Measurements from ENCODE around the gene ABCC1. TPM values are rescaled to one million over a fixed set of nuclear protein-coding genes. Genes with fewer than 3 reads are reported as not detected.

The ABCC1 gene
- polyA plus RNA-seq, 1 donor from 2014 or later: 5.8 TPM

DNA sequence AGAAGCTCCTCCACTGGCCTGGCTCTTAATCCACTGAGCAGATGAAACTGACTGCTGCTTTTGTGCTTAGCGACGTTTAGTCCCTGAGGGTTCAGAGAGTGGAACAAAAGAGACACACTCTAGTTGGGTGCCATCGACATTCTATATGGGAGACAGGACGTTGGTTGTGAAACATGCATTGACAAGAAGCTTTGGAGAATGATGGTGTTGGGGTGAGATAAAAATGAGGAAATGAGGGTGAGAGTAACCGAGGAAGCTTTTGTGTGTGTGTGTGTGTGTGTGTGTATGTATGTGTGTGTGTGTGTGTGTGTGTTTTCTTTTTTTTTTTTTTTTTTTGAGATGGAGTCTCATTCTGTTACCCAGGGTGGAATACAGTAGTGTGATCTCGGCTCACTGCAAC is 89.5 kb downstream of the ABCC1 start:
- Mint-ChIP-seq H3K9me3 (no peaks in the 10 kb centered on the region), H3K4me1 (peaks cover 9 to 15% (median 11%) of the 10 kb centered on the region in 3 donors), H3K27ac (peak overlapping the region in 2 of 3 donors; percentile 12 to 17), H3K36me3 (peaks cover 7% of the 10 kb centered on the region), H3K27me3 (no peaks in the 10 kb centered on the region), H3K4me3 (no peak overlapping the region)

GRCh38 chr16:16041196-16041892 is 91.9 kb downstream of the ABCC1 start:
- H3K4me1 Mint-ChIP-seq: peaks cover 11 to 18% (median 12%) of the 10 kb centered on the region in 3 donors
- no peak overlapping the region for H3K4me3 Mint-ChIP-seq
- no peak overlapping the region for H3K27ac Mint-ChIP-seq
- H3K27me3 Mint-ChIP-seq: no peaks in the 10 kb centered on the region
- H3K9me3 Mint-ChIP-seq: no peaks in the 10 kb centered on the region
- peaks cover 13% of the 10 kb centered on the region for H3K36me3 Mint-ChIP-seq

- Mint-ChIP-seq H3K9me3 (no peaks in the 10 kb centered on the region), H3K27me3 (no peaks in the 10 kb centered on the region), H3K27ac (no peak overlapping the region), H3K4me3 (no peak overlapping the region), H3K4me1 (peaks cover 11 to 18% (median 12%) of the 10 kb centered on the region in 3 donors), H3K36me3 (peaks cover 13% of the 10 kb centered on the region)
These were observed 92.7 kb downstream of the ABCC1 start for GRCh38 chr16:16042076-16042475.

DNA sequence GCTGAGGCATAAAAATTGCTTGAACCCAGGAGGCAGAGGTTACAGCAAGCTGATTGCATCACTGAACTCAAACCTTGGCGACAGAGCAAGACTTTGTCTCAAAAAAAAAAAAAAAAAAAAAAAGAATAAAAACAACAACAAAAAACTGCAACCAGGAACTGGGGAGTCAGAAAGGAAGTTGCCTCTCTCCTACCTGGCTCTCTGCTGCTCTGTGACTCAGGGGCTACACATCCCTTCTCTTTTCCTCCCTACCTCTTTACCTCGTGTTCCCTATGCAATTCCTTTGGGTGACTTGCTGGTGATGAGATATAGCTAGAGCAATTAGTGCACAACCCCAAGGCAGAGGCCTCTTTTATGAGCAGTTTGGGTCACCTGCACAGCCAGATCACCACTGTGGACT is 95.9 kb downstream of the ABCC1 start:
- H3K36me3 Mint-ChIP-seq: peaks cover 13% of the 10 kb centered on the region
- no peak overlapping the region for H3K4me3 Mint-ChIP-seq
- no peaks in the 10 kb centered on the region for H3K9me3 Mint-ChIP-seq
- no peaks in the 10 kb centered on the region for H3K27me3 Mint-ChIP-seq
- H3K4me1 Mint-ChIP-seq: peaks cover 0 to 12% (median 11%) of the 10 kb centered on the region in 3 donors
- H3K27ac Mint-ChIP-seq: peak overlapping the region in 1 of 3 donors; percentile 65

DNA sequence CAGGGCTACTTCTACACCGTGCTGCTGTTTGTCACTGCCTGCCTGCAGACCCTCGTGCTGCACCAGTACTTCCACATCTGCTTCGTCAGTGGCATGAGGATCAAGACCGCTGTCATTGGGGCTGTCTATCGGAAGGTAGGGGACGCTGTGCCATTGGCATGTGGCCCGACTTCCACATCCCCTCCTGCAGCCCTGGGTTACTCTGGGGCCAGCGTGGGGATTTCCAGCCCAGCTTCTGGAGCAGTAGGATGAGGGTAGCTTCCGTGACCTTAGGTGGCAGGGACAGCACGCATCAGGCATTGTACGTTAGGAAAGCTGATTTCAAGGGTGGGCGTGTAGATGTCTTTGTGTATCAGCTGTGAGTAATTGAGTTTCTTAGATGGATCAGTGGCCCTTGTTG is 96.5 kb downstream of the ABCC1 start:
- H3K9me3 Mint-ChIP-seq: no peaks in the 10 kb centered on the region
- H3K4me1 Mint-ChIP-seq: peaks cover 0 to 13% (median 13%) of the 10 kb centered on the region in 3 donors
- H3K4me3 Mint-ChIP-seq: no peak overlapping the region
- peak overlapping the region in 1 of 3 donors; percentile 65 for H3K27ac Mint-ChIP-seq
- H3K27me3 Mint-ChIP-seq: no peaks in the 10 kb centered on the region
- H3K36me3 Mint-ChIP-seq: peaks cover 13% of the 10 kb centered on the region

- Mint-ChIP-seq H3K4me1 (peaks cover 0 to 13% (median 11%) of the 10 kb centered on the region in 3 donors), H3K36me3 (peaks cover 13% of the 10 kb centered on the region), H3K27me3 (no peaks in the 10 kb centered on the region), H3K27ac (peak overlapping the region in 1 of 3 donors; percentile 57), H3K4me3 (peak overlapping the region in 1 of 4 donors; percentile 35), H3K9me3 (no peaks in the 10 kb centered on the region)
These were observed 98.3 kb downstream of the ABCC1 start for GRCh38 chr16:16047761-16048160.

DNA sequence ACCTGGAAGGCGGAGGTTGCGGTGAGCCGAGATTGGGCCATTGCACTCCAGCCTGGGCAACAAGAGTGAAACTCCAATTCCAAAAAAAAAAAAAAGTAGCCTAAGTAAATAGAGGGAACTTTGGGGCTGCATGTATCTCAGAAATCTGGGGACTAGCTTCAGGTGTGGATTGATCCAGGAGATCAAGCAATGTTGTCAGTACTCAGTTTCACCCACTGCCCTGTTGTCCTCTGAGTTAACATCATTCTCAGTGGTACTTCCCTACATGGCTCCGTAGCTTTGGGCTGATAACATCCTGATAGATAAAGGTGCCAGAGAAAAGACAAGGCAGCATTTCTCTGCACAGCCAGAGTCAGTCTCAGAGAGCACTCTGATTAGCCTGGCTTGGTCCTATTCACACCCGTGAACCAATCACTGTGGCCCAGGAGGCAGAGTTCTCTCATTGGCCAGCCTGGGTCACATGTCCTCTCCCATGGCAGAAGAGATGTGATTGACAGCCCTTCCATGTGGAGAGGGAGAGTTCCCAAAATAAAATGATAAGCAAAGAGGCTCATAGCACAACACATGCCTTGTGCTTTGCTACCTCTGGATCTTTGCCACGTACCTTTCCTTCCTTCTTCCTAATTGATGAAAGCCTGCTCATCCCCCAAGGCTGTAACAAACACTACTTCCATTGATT is 99.6 kb downstream of the ABCC1 start:
- peaks cover 13% of the 10 kb centered on the region for H3K36me3 Mint-ChIP-seq
- no peaks in the 10 kb centered on the region for H3K27me3 Mint-ChIP-seq
- H3K4me3 Mint-ChIP-seq: no peak overlapping the region
- peaks cover 0 to 13% (median 11%) of the 10 kb centered on the region in 3 donors for H3K4me1 Mint-ChIP-seq
- no peak overlapping the region for H3K27ac Mint-ChIP-seq
- no peaks in the 10 kb centered on the region for H3K9me3 Mint-ChIP-seq

GRCh38 chr16:16050106-16050505 is 100.7 kb downstream of the ABCC1 start:
- Mint-ChIP-seq H3K4me3 (peak overlapping the region in 1 of 4 donors; percentile 72), H3K9me3 (no peaks in the 10 kb centered on the region), H3K4me1 (peaks cover 0 to 14% (median 11%) of the 10 kb centered on the region in 3 donors), H3K27ac (peak overlapping the region in 1 of 3 donors; percentile 47), H3K27me3 (no peaks in the 10 kb centered on the region), H3K36me3 (peaks cover 14% of the 10 kb centered on the region)

GRCh38 chr16:16051132-16051531 is 101.7 kb downstream of the ABCC1 start:
- Mint-ChIP-seq H3K27ac (peak overlapping the region in 1 of 3 donors; percentile 82), H3K4me3 (no peak overlapping the region), H3K36me3 (peaks cover 11% of the 10 kb centered on the region), H3K9me3 (no peaks in the 10 kb centered on the region), H3K27me3 (no peaks in the 10 kb centered on the region), H3K4me1 (peaks cover 0 to 11% (median 8%) of the 10 kb centered on the region in 3 donors)

DNA sequence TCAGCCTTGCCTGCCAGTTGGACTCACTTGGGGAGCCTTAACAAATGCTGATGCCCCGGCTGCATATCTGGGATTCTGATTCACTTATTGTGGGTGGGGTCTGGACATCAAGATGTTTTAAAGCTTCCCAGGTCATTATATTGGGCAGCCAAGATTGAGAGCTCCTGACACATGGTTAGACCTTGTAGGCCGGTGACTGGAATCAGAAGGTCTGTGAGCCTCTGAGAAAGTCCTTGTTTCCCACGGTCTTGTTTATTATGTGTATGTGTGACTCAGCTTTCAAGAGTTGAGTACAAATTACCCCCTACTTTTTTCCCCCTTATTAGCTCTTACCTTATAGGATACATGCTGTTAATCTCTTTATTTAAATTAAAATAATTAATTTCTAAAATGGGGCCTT is 103.5 kb downstream of the ABCC1 start:
- H3K27me3 Mint-ChIP-seq: no peaks in the 10 kb centered on the region
- no peak overlapping the region for H3K4me3 Mint-ChIP-seq
- H3K36me3 Mint-ChIP-seq: peaks cover 17% of the 10 kb centered on the region
- no peak overlapping the region for H3K27ac Mint-ChIP-seq
- peaks cover 0 to 11% (median 8%) of the 10 kb centered on the region in 3 donors for H3K4me1 Mint-ChIP-seq
- no peaks in the 10 kb centered on the region for H3K9me3 Mint-ChIP-seq

- Mint-ChIP-seq H3K36me3 (peaks cover 16% of the 10 kb centered on the region), H3K27me3 (no peaks in the 10 kb centered on the region), H3K9me3 (no peaks in the 10 kb centered on the region), H3K4me1 (peaks cover 10 to 15% (median 14%) of the 10 kb centered on the region in 3 donors), H3K27ac (no peak overlapping the region), H3K4me3 (no peak overlapping the region)
These were observed 107.7 kb downstream of the ABCC1 start for GRCh38 chr16:16057102-16057501.

GRCh38 chr16:16059160-16059559 is 109.7 kb downstream of the ABCC1 start:
- H3K4me3 Mint-ChIP-seq: no peak overlapping the region

GRCh38 chr16:16059895-16060590 is 110.6 kb downstream of the ABCC1 start:
- Mint-ChIP-seq H3K36me3 (peaks cover 14% of the 10 kb centered on the region), H3K27me3 (no peaks in the 10 kb centered on the region), H3K4me1 (peaks cover 12 to 24% (median 17%) of the 10 kb centered on the region in 3 donors), H3K27ac (no peak overlapping the region), H3K4me3 (peak overlapping the region in 1 of 4 donors; percentile 28), H3K9me3 (no peaks in the 10 kb centered on the region)

More at GRCh38 chr16:16059160-16059559, 109.7 kb downstream of the ABCC1 start:
- no peaks in the 10 kb centered on the region for H3K9me3 Mint-ChIP-seq
- peaks cover 16% of the 10 kb centered on the region for H3K36me3 Mint-ChIP-seq
- peaks cover 12 to 21% (median 17%) of the 10 kb centered on the region in 3 donors for H3K4me1 Mint-ChIP-seq
- no peak overlapping the region for H3K27ac Mint-ChIP-seq
- no peaks in the 10 kb centered on the region for H3K27me3 Mint-ChIP-seq

DNA sequence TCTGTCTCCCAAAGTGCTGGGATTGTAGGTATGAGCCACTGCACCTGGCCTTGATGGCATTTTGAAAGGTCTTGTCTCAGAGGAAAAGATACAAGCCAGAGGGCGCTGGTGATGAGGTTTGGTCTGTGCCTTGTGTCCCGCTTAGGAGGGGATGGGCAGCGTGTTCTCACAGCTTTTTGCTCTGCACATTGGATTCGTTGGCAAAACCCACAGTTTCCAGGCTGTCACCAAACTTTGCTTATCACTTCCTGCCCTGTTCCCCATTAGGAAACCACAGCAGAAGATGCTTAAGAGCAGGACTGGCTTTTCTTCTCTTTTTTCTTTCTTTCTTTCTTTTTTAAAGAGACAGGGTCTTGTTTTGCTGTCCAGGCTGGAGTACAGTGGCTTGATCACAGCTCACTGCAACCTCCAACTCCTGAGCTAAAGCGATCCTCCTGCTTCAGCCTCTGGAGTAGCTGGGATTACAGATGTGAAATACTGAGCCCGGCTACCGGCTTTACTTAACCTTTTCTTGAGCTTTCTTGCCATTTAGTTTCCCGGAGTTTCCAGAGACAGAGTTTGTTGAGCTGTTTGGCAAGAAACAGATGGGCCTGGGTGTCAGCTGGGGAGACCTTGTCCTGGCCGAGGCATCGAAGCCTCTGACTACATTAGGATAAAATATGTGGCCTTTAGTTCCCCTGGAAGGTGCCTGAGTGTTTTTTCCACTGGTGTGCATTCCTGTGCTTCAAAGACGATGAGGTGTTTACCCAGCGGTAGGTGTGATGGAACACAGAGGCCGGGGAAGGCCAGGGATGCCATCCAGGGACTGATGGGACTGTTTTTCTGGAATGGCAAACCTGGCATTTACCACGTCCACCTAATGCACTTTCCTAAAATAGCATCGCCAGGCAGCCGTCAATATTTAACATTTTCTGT is 112.9 kb downstream of the ABCC1 start:
- H3K9me3 Mint-ChIP-seq: no peaks in the 10 kb centered on the region
- H3K4me1 Mint-ChIP-seq: peaks cover 12 to 24% (median 17%) of the 10 kb centered on the region in 3 donors
- peak overlapping the region in 2 of 3 donors; percentile 53 to 92 for H3K27ac Mint-ChIP-seq
- peak overlapping the region in 2 of 4 donors; percentile 17 to 80 for H3K4me3 Mint-ChIP-seq
- H3K36me3 Mint-ChIP-seq: peaks cover 10% of the 10 kb centered on the region
- no peaks in the 10 kb centered on the region for H3K27me3 Mint-ChIP-seq
